IMR-90 (cell line): ENCODE measurements around the gene ZNF622. TPM values are rescaled to one million over a fixed set of nuclear protein-coding genes. Genes with fewer than 3 reads are reported as not detected.

ENCODE experiments used
- ATAC-seq: fragments of 200-7000 bp; cut with Tn5 transposase; 2 replicates; pipeline ENCODE4 v1.9.1; 2020; ENCODE audit warnings: low read depth, mild to moderate bottlenecking, moderate library complexity
- BruUV-seq: library from RNA; stranded (reverse); fragments of 400-500 nt; replicated peaks from 2 replicates; lab custom pipeline; 2021; lab: Mats Ljungman, UMichigan
- CTCF ChIA-PET: fragments of 300-600 bp; formaldehyde crosslinking; extraction: SDS; loops from one replicate; lab custom pipeline; 2021; ENCODE audit warnings: antibody characterized with exemption; lab: Yijun Ruan, JAX
- POLR2A ChIA-PET: fragments of 300-600 bp; sonication (Branson Sonifier 250); formaldehyde crosslinking; loops from one replicate; lab custom pipeline; 2022; ENCODE audit warnings: antibody characterized with exemption; ENCODE audit not compliant: unreplicated experiment; lab: Charles Lee
- DNase-seq: peaks from one replicate; pipeline ENCODE4 v3.0.0; 2013
- H2AFZ ChIP-seq: replicated peaks from 2 replicates; pipeline ENCODE3; 2013; ENCODE audit warnings: low read length, mild to moderate bottlenecking; ENCODE audit not compliant: poor library complexity
- H2AK5ac ChIP-seq: 2 replicates; pipeline ENCODE4 v1.6.1; 2013; ENCODE audit warnings: low read depth, low read length, inconsistent platforms
- H2AK9ac ChIP-seq: replicated peaks from 2 replicates; pipeline ENCODE3; 2013; ENCODE audit warnings: mild to moderate bottlenecking, low read depth, low read length, moderate library complexity; ENCODE audit not compliant: poor library complexity
- H2BK120ac ChIP-seq: 2 replicates; pipeline ENCODE4 v1.6.1; 2013; ENCODE audit warnings: low read depth, low read length, inconsistent platforms
- H2BK15ac ChIP-seq: 3 replicates; pipeline ENCODE4 v1.6.1; 2013; ENCODE audit warnings: low read depth, low read length, inconsistent platforms
- H2BK20ac ChIP-seq: 2 replicates; pipeline ENCODE4 v1.6.1; 2013; ENCODE audit warnings: low read depth, mild to moderate bottlenecking, inconsistent platforms, low read length, moderate library complexity
- H2BK5ac ChIP-seq: 2 replicates; pipeline ENCODE4 v1.6.1; 2013; ENCODE audit warnings: mild to moderate bottlenecking, low read depth, low read length, inconsistent platforms; ENCODE audit not compliant: poor library complexity, severe bottlenecking
- H3K14ac ChIP-seq: replicated peaks from 2 replicates; pipeline ENCODE4 v1.6.1; 2013; ENCODE audit warnings: low read depth, low read length, inconsistent platforms
- H3K18ac ChIP-seq: 2 replicates; pipeline ENCODE4 v1.6.1; 2013; ENCODE audit warnings: low read depth, low read length, control low read depth
- H3K23ac ChIP-seq: 2 replicates; pipeline ENCODE4 v1.6.1; 2013; ENCODE audit warnings: low read depth, low read length, inconsistent platforms
- H3K27ac ChIP-seq: 2 replicates; pipeline ENCODE4 v1.5.1; 2013; ENCODE audit warnings: mild to moderate bottlenecking, control low read depth, low read length; ENCODE audit not compliant: insufficient read depth
- H3K27me3 ChIP-seq: 2 replicates; pipeline ENCODE4 v1.6.1; 2013; ENCODE audit warnings: low read length; ENCODE audit not compliant: control insufficient read depth, insufficient read depth
- H3K36me3 ChIP-seq: 2 replicates; pipeline ENCODE4 v1.6.1; 2013; ENCODE audit warnings: low read length, mixed read lengths; ENCODE audit not compliant: control insufficient read depth, insufficient read depth
- H3K4ac ChIP-seq: 2 replicates; pipeline ENCODE4 v1.6.1; 2013; ENCODE audit warnings: low read depth, low read length, inconsistent platforms
- H3K4me1 ChIP-seq: 2 replicates; pipeline ENCODE4 v1.6.1; 2013; ENCODE audit warnings: low read length, mixed read lengths; ENCODE audit not compliant: control insufficient read depth, insufficient read depth
- H3K4me2 ChIP-seq: 2 replicates; pipeline ENCODE4 v1.6.1; 2013; ENCODE audit warnings: low read depth, mild to moderate bottlenecking, control low read depth, low read length, moderate library complexity
- H3K4me3 ChIP-seq: 2 replicates; pipeline ENCODE4 v1.5.1; 2013; ENCODE audit warnings: low read depth, mild to moderate bottlenecking, control low read depth, low read length, moderate library complexity; ENCODE audit not compliant: insufficient read depth
- H3K56ac ChIP-seq: 2 replicates; pipeline ENCODE4 v1.6.1; 2013; ENCODE audit warnings: low read length, inconsistent platforms; ENCODE audit not compliant: insufficient read depth; ENCODE audit errors: extremely low read depth
- H3K79me1 ChIP-seq, 2 experiments: 2 replicates each; pipeline ENCODE4 v1.6.1; 2013; ENCODE audit warnings: low read length in 2 of 2, inconsistent platforms in 1 of 2, low read depth in 1 of 2
- H3K9ac ChIP-seq: 2 replicates; pipeline ENCODE4 v1.6.1; 2013; ENCODE audit warnings: low read depth, low read length, control low read depth
- H3K9me1 ChIP-seq: 2 replicates; pipeline ENCODE4 v1.6.1; 2013; ENCODE audit warnings: low read length, inconsistent platforms; ENCODE audit not compliant: insufficient read depth
- H3K9me3 ChIP-seq: 2 replicates; pipeline ENCODE4 v1.6.1; 2013; ENCODE audit warnings: low read length; ENCODE audit not compliant: control insufficient read depth, insufficient read depth
- H4K20me1 ChIP-seq: 2 replicates; pipeline ENCODE4 v1.6.1; 2013; ENCODE audit warnings: low read length, inconsistent platforms; ENCODE audit not compliant: insufficient read depth
- H4K5ac ChIP-seq: 2 replicates; pipeline ENCODE4 v1.6.1; 2013; ENCODE audit warnings: mild to moderate bottlenecking, low read depth, low read length, control low read depth
- H4K8ac ChIP-seq, 2 experiments: 2 replicates each; pipeline ENCODE4 v1.6.1; 2013; ENCODE audit warnings: low read depth in 2 of 2, low read length in 2 of 2, control low read depth in 1 of 2, inconsistent platforms in 1 of 2
- H4K91ac ChIP-seq: 2 replicates; pipeline ENCODE4 v1.6.1; 2013; ENCODE audit warnings: low read depth, low read length, inconsistent platforms; ENCODE audit not compliant: insufficient read depth
- CEBPB ChIP-seq: IDR thresholded peaks from 2 replicates; pipeline ENCODE4 v1.6.1; 2012; ENCODE audit warnings: low read depth, low read length, improper control_type of control experiment
- CHD1 ChIP-seq: IDR thresholded peaks from 2 replicates; pipeline ENCODE4 v1.6.1; 2012; ENCODE audit warnings: low read depth, low read length, improper control_type of control experiment
- MAZ ChIP-seq: IDR thresholded peaks from 2 replicates; pipeline ENCODE4 v1.6.1; 2012; ENCODE audit warnings: low read depth, mild to moderate bottlenecking, low read length, improper control_type of control experiment, moderate library complexity, borderline replicate concordance
- POLR2A ChIP-seq: IDR thresholded peaks from 2 replicates; pipeline ENCODE4 v1.6.1; 2012; ENCODE audit warnings: mild to moderate bottlenecking, low read depth, low read length
- RCOR1 ChIP-seq: IDR thresholded peaks from 2 replicates; pipeline ENCODE4 v1.6.1; 2012; ENCODE audit warnings: mild to moderate bottlenecking, low read length, improper control_type of control experiment; ENCODE audit not compliant: insufficient replicate concordance
- RFX5 ChIP-seq: IDR thresholded peaks from 2 replicates; pipeline ENCODE4 v1.8.0; 2012; ENCODE audit warnings: low read depth, mild to moderate bottlenecking, low read length, moderate library complexity
- WGBS, 2 experiments: methylation state at CpG; one replicate each; pipeline versions ENCODE4 v1.1.5 to v1.1.7; 2013; ENCODE audit warnings: missing lambda C conversion rate in 2 of 2; ENCODE audit not compliant: insufficient read length in 1 of 2; ENCODE audit errors: extremely low coverage in 2 of 2; 5-methylcytosine and 5-hydroxymethylcytosine counted together
- dilution Hi-C: fragments of 300-500 bp; cut with HindIII; formaldehyde crosslinking; loops from one replicate; pipeline ENCODE4 v1.14.3; 2018; ENCODE audit warnings: low sequenced_read_pairs; ENCODE audit not compliant: unreplicated experiment
- in situ Hi-C: fragments of 300-500 bp; cut with MboI; formaldehyde crosslinking; loops from 3 replicates; pipeline ENCODE4 v1.14.3; 2019; ENCODE audit warnings: low sequenced_read_pairs, inconsistent platforms, mixed read lengths
- intact Hi-C: fragments of 100-400 bp; cut with micrococcal nuclease; formaldehyde crosslinking; loops from 2 replicates; pipeline ENCODE4 v1.10.0; 2022
- polyA plus RNA-seq, 3 experiments: library from polyadenylated mRNA; depleted of rRNA; stranded (reverse); fragments of >200 nt; gene quantifications; 2 replicates each; pipeline ENCODE4 v1.2.3, GENCODE V29; 2012; ENCODE audit warnings: low replicate concordance in 1 of 3
- total RNA-seq: library from RNA; depleted of rRNA; stranded (reverse); fragments of >200 nt; gene quantifications from 2 replicates; pipeline ENCODE4 v1.2.3, GENCODE V29; 2012

Gene ZNF622
- total and polyA plus RNA-seq, 2 of the 4 experiments (the other 2 are of a cell fraction), result 19.5 to 49.3 TPM

DNA sequence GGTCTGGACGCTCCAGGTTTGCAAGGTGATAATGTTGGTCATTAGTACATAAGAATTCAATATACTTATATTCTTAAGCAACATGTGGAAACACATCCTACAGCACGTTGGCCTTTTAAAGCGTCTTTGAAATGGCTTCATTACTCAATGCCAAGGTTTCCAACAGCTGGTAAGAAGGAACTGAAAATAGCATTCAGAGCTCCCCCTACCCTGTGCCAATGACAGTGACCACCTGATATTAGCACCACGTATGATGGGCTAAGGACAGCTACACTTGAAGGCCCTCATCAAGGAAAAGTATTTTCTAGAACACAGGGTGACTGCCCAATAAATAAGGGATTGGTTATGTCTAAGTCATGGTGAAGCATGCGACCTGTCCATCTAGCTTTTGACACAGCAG, 9.9 kb downstream of the ZNF622 start:
- Histone ChIP-seq H2BK15ac (peak overlapping the region; percentile 13; the same call in 1 of the 3 replicates), H4K5ac (peak overlapping the region; percentile 8; the same call in 1 of the 2 replicates), H3K14ac (peak overlapping the region; percentile 2), H3K9ac (no peak overlapping the region), H3K18ac (peak overlapping the region; percentile 10; the same call in 1 of the 2 replicates), H2BK20ac (no peak overlapping the region; the same call in 1 of the 2 replicates), H3K56ac (no peak overlapping the region), H3K4ac (peak overlapping the region; percentile 27; the same call in 1 of the 2 replicates), H3K9me1 (peaks cover 13% of the 10 kb centered on the region), H3K4me3 (no peak overlapping the region), H3K36me3 (peaks cover 34% of the 10 kb centered on the region), H2BK120ac (no peak overlapping the region; the same call in 1 of the 2 replicates), H2AK5ac (peak overlapping the region; percentile 24; the same call in 1 of the 2 replicates), H3K79me1 (peaks cover 16 to 47% of the 10 kb centered on the region in 2 experiments), H2AK9ac (no peak overlapping the region), H2BK5ac (peak overlapping the region; percentile 18), H3K9me3 (no peaks in the 10 kb centered on the region), H4K8ac (no peak overlapping the region; a peak in 1 of 4 replicates), H3K27ac (peak overlapping the region; percentile 50; the same call in 1 of the 2 replicates), H2AFZ (no peak overlapping the region), H3K27me3 (no peaks in the 10 kb centered on the region), H3K4me2 (no peak overlapping the region), H3K4me1 (peaks cover 9% of the 10 kb centered on the region), H3K23ac (peak overlapping the region; percentile 62; the same call in 1 of the 2 replicates), H4K20me1 (peaks cover 39% of the 10 kb centered on the region), H4K91ac (no peak overlapping the region)
- 50% methylated on average over 2 of the region's 5 CpGs; no CpG with 5 or more reads in 1 of the 2 experiments for WGBS, 2 experiments
- in situ Hi-C loops, result no loop called here
- no TSS peak for BruUV-seq
- ATAC-seq (no peak), DNase-seq (no peak)
- CTCF ChIA-PET, result interaction anchor here (0.7 to 3.5 kb wide), 5 partner anchors 9 to 760 kb away, joined by 3 to 19 read pairs (median 5); no protein-coding TSS in a partner anchor
- POLR2A ChIA-PET, result no interaction called here
- intact Hi-C loops, result loop anchor here (1.0 kb wide), 1 partner anchor 295 kb away; no protein-coding TSS in a partner anchor
- TF ChIP-seq CEBPB (no peak), POLR2A (no peak), MAZ (no peak), CHD1 (no peak), RFX5 (no peak), RCOR1 (no peak)
- dilution Hi-C loops, result no loop called here
